Nephron progenitor cell (in vitro differentiated cells): ENCODE results near the gene MAP3K21.

Experiments
- DNase-seq: peaks from one replicate; pipeline ENCODE4 v3.0.0; 2021
- H3K27ac Mint-ChIP-seq: 2 replicates; pipeline ENCODE4 v1.8.0; 2021; ENCODE audit warnings: mild to moderate bottlenecking, moderate library complexity, mixed read lengths
- H3K27me3 Mint-ChIP-seq: 2 replicates; pipeline ENCODE4 v1.8.0; 2021; ENCODE audit warnings: mild to moderate bottlenecking, low read depth, mixed read lengths; ENCODE audit not compliant: poor library complexity
- H3K36me3 Mint-ChIP-seq: 2 replicates; pipeline ENCODE4 v1.8.0; 2021; ENCODE audit warnings: low read depth, mixed read lengths
- H3K4me1 Mint-ChIP-seq: 2 replicates; pipeline ENCODE4 v1.8.0; 2021; ENCODE audit warnings: mixed read lengths
- H3K4me3 Mint-ChIP-seq: 2 replicates; pipeline ENCODE4 v1.8.0; 2021; ENCODE audit warnings: mild to moderate bottlenecking, moderate library complexity, mixed read lengths
- H3K9me3 Mint-ChIP-seq: 2 replicates; pipeline ENCODE4 v1.8.0; 2021; ENCODE audit warnings: mild to moderate bottlenecking, moderate library complexity, mixed read lengths
- CTCF ChIP-seq: fragments of 200-600 bp; sonication (generic); IDR thresholded peaks from 2 replicates; pipeline ENCODE4 v1.5.0; 2021; ENCODE audit warnings: antibody characterized with exemption

MAP3K21 gene

GRCh38 chr1:233289676-233290075, 37.8 kb upstream of the MAP3K21 start:
- peaks cover 10% of the 10 kb centered on the region for H3K36me3 Mint-ChIP-seq
- no peak for TF ChIP-seq CTCF
- no peaks in the 10 kb centered on the region for H3K9me3 Mint-ChIP-seq
- DNase-seq, result no peak
- no peak overlapping the region for H3K4me3 Mint-ChIP-seq
- no peaks in the 10 kb centered on the region for H3K27me3 Mint-ChIP-seq
- no peak overlapping the region for H3K27ac Mint-ChIP-seq
- peaks cover 2% of the 10 kb centered on the region for H3K4me1 Mint-ChIP-seq

- H3K27ac Mint-ChIP-seq, result no peak overlapping the region
- H3K27me3 Mint-ChIP-seq, result no peaks in the 10 kb centered on the region
- no peak for DNase-seq
- no peak for TF ChIP-seq CTCF
- no peak overlapping the region for H3K4me3 Mint-ChIP-seq
- peaks cover 10% of the 10 kb centered on the region for H3K36me3 Mint-ChIP-seq
- H3K9me3 Mint-ChIP-seq, result no peaks in the 10 kb centered on the region
- peaks cover 7% of the 10 kb centered on the region for H3K4me1 Mint-ChIP-seq
Measured at GRCh38 chr1:233290396-233291034, 37.0 kb upstream of the MAP3K21 start.

GRCh38 chr1:233293556-233294446, 33.7 kb upstream of the MAP3K21 start:
- Mint-ChIP-seq H3K4me3 (peak overlapping the region; percentile 12), H3K9me3 (no peaks in the 10 kb centered on the region)

GRCh38 chr1:233294913-233295236, 32.6 kb upstream of the MAP3K21 start:
- H3K27me3 Mint-ChIP-seq, result peaks cover 3% of the 10 kb centered on the region
- H3K27ac Mint-ChIP-seq, result no peak overlapping the region
- TF ChIP-seq CTCF, result no peak
- H3K9me3 Mint-ChIP-seq, result no peaks in the 10 kb centered on the region
- peak; percentile 4 for DNase-seq
- peaks cover 14% of the 10 kb centered on the region for H3K4me1 Mint-ChIP-seq
- peak overlapping the region; percentile 83 for H3K4me3 Mint-ChIP-seq
- no peaks in the 10 kb centered on the region for H3K36me3 Mint-ChIP-seq

More at GRCh38 chr1:233293556-233294446, 33.7 kb upstream of the MAP3K21 start:
- Mint-ChIP-seq H3K27ac (no peak overlapping the region), H3K27me3 (peaks cover 3% of the 10 kb centered on the region), H3K4me1 (peaks cover 14% of the 10 kb centered on the region), H3K36me3 (no peaks in the 10 kb centered on the region)
- no peak for DNase-seq
- no peak for TF ChIP-seq CTCF

GRCh38 chr1:233295237-233295974, 32.1 kb upstream of the MAP3K21 start, which contains the start of gene PCNX2:
PCNX2 (minus strand) TSS chr1:233295725; CDS start chr1:233295478, 247 bp downstream.
- Mint-ChIP-seq H3K4me1 (peaks cover 14% of the 10 kb centered on the region), H3K27me3 (peaks cover 3% of the 10 kb centered on the region), H3K9me3 (no peaks in the 10 kb centered on the region), H3K27ac (no peak within 1 kb of the TSS), H3K4me3 (peak within 1 kb of the TSS; percentile 84), H3K36me3 (no peaks in the 10 kb centered on the region)
- TF ChIP-seq CTCF, result no peak
- DNase-seq, result peak; percentile 60
